22Rv1 (cell line): Measurements from ENCODE around the gene CAPN1.

ENCODE experiments used
- H3K27ac ChIP-seq: fragments of 450-650 bp; 2 replicates; pipeline ENCODE4 v1.5.1; 2017
- ZFX ChIP-seq: fragments of 450-650 bp; IDR thresholded peaks from 2 replicates; pipeline ENCODE4 v1.6.1; 2017; ENCODE audit warnings: antibody characterized with exemption, borderline replicate concordance
- TF ChIP-seq, protein P1 (sequence below): fragments of 450-650 bp; IDR thresholded peaks from 2 replicates; pipeline ENCODE4 v1.5.1; 2017; ENCODE audit warnings: mild to moderate bottlenecking

The CAPN1 gene

DNA sequence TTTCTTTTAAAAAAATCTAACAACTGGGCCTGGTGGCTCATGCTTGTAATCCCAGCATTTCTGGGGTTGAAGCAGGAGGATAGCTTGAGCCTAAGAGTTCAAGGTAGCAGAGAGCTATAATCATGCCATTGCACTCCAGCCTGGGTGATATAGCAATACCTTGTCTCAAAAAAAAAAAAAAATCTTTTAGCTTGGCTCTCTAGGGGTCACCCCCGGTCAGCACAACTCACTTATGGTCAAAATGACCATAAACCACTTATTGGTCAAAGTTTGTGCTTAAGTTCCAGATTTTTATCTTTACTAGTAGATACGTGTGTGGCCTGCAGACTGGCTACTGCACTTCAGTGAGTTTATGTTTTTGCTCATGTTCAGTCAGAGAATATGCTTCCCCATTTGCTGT is 18.0 kb upstream of the CAPN1 start:
- H3K27ac ChIP-seq: no peak overlapping the region
- no peak for TF ChIP-seq ZFX
- TF ChIP-seq, protein P1, sequence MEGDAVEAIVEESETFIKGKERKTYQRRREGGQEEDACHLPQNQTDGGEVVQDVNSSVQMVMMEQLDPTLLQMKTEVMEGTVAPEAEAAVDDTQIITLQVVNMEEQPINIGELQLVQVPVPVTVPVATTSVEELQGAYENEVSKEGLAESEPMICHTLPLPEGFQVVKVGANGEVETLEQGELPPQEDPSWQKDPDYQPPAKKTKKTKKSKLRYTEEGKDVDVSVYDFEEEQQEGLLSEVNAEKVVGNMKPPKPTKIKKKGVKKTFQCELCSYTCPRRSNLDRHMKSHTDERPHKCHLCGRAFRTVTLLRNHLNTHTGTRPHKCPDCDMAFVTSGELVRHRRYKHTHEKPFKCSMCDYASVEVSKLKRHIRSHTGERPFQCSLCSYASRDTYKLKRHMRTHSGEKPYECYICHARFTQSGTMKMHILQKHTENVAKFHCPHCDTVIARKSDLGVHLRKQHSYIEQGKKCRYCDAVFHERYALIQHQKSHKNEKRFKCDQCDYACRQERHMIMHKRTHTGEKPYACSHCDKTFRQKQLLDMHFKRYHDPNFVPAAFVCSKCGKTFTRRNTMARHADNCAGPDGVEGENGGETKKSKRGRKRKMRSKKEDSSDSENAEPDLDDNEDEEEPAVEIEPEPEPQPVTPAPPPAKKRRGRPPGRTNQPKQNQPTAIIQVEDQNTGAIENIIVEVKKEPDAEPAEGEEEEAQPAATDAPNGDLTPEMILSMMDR: no peak

DNA sequence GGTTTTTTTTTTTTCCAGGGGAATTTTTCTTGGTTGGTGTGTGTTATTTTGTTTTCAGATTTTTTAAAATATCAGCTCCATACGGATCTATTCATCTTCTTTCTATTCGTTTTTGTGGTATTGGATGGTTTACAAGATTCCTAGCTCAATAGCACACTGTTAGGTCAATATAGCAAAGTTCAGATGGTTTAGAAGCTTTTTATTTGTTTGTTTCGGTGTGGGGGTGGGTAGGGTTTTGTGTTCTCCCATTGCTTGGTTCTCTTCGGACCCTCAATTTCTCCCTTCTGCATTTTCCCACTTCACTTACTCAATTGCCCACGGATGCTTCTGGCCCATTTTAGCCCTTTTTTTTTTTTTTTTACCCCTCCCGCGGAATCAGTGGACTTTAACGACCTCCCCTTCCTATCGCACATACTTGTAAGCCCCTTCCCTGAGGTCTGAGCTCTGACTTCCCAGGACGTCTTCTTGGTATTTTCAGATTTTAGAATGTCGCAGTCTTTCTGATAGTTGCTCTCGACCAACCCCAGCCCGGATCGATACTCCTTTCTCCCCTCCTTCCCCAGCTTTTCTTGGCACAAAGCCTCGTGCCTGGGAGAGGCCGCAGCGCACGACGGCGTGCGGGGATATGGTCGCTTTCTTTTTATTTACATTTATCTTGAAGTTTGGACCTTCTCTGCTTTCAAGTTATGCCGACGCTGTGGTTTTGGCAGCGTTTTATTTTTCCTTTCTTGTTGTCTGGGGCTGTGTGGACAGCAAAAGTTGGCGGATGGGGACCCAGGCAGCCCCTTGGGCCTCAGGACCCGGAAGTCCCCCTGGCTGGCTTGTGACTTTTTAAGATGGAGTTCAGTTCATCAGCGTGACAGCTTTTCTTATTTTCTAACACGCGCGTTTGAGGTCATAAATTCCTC is 16.1 kb upstream of the CAPN1 start:
- TF ChIP-seq, protein P1: no peak
- no peak for TF ChIP-seq ZFX
- H3K27ac ChIP-seq: no peak overlapping the region

DNA sequence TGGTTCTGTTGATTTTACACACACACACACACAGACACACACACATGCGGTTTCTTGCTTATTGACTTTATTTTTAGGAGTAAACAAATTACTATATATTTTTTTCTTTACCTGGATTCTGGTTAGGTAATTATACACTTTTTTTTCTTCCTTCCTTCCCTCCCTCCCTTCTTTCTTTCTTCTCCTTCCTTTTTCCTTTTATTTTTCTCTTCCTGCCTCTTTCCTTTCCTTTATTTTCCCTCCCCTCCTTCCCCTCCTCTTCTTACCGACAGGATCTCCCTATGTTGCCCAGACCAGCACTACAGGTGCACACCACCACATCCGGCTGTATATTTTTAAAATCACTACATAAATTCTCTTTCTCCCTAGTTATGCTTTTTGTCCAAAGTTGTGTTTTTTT is 14.8 kb upstream of the CAPN1 start:
- no peak overlapping the region for H3K27ac ChIP-seq

DNA sequence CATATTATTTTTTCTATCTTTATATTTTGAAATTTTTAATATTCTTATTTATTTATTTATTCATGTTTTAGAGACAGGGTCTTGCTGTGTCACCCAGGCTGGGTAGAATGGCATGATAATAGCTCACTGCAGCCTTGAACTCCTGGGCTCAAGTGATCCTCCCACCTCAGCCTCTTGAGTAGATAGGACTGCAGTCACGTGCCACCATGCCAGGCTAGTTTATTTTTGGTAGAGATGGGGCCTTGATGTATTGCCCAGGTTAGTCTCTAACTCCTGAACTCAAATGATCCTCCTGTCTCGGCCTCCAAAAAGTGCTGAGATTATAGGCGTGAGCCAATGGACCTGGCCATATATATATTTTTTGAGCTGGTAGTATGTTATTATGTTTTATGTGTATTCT is 14.1 kb upstream of the CAPN1 start:
- no peak for TF ChIP-seq ZFX
- TF ChIP-seq, protein P1: no peak

More for the DNA sequence above, 14.8 kb upstream of the CAPN1 start:
- TF ChIP-seq, protein P1: no peak
- TF ChIP-seq ZFX: no peak

DNA sequence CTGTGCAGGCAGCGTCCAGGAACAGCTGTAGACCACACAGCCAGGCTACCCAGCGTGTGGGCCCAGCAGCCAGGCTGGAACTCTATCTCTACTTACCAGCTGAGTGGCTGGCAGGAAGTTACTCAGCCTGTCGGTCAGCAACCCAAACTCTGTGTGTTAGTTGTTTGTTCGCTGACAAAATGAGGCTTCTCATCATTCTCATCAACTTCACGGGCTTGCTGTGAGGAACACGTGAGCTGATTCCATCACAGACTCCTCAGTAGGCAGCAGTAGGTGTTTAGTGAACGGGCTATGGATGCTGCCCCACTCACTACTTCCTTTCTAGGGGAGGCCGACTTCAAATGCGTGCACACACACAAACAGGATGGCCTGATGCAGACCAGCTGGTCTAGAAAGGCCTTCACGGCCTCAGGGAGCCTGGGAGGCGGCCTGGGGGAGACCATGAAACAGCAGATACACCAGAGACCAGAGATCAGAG is 12.5 kb upstream of the CAPN1 start:
- H3K27ac ChIP-seq: no peak overlapping the region

More for the DNA sequence above, 14.1 kb upstream of the CAPN1 start:
- no peak overlapping the region for H3K27ac ChIP-seq

DNA sequence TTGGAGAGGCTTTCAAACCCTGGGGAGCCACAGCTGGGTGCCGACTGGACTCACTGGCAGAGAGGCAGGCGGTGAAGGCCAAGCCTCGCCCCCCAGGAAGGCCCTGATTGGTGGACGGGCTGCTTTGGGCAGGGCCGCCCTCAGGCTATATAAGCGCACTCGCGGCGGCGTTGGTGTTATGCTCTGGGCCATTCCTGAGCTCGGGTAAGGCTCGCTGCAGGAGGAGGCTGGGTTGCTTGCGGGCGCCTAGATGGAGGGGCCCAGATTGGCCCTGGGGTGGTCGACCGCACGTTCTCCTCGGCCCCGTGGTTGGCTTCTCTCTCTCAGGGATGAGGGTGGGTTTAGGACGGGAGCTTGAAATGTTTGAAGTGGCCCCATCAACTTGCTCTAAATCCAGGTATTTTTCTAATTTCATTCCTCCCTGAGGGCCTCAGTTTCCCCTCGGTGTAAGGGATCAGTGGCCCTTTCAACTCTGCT is 11.6 kb upstream of the CAPN1 start, which contains the start of gene SPDYC:
SPDYC (plus strand) TSS at position 176 of the 477 bp plus-strand sequence. CDS start 1,125 bp downstream, outside the sequence.
- H3K27ac ChIP-seq: no peak within 1 kb of the TSS
- TF ChIP-seq, protein P1: no peak
- no peak for TF ChIP-seq ZFX

More for the DNA sequence above, 12.5 kb upstream of the CAPN1 start:
- TF ChIP-seq, protein P1: no peak
- TF ChIP-seq ZFX: no peak

DNA sequence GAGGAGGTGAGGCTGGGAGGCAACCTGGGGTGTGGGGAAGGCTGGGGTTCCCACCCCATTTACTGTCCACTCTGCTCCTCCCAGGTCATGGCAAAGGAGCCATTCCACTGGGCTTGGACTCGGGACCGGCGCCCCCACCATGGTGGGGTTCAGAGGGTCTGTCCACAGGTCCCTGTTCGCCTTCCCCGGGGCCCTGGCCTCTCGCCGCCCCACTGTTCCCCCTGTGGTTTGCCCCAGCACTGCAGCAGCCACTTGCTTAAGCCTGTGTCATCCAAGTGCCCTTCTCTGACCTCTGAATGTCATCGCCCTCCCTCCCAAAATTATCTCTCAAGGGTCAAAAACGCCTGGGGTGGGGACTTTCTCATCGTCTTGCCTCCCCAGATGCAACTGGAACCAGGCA is 9.1 kb upstream of the CAPN1 start:
- TF ChIP-seq ZFX: no peak
- TF ChIP-seq, protein P1: no peak
- no peak overlapping the region for H3K27ac ChIP-seq

DNA sequence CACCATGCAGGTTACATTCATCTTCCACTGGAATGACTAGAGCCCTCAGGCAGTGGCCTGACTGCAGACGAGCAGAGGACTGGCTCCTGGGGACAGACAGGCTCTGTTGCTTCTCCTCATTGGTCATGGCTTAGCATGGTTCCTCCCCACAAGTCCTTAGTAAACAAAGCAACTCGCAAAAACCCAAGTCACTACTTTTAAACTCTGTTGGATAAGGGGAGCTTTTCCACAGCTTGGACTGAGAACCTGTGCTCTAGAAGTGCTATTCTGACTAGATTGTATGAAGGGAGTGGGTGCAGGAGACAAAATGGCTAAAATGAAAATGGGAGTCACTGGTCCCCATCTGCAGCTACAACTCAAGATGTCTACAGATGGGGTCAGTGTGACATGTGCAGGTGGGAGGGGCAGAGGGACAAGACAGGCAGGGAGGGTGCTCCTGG is 7.1 kb upstream of the CAPN1 start:
- peak overlapping the region; percentile 62 for H3K27ac ChIP-seq
